H9 (cell line): Measurements from ENCODE around the gene CDKAL1. TPM values are rescaled to one million over a fixed set of nuclear protein-coding genes. Genes with fewer than 3 reads are reported as not detected.

Experiments used
- DNase-seq: peaks from one replicate; pipeline ENCODE4 v3.0.0-alpha.2; 2017
- H2AFZ ChIP-seq: one replicate; pipeline ENCODE4 v1.6.1; 2013; ENCODE audit warnings: mild to moderate bottlenecking, low read length, control low read depth, moderate library complexity
- H2AK5ac ChIP-seq: 2 replicates; pipeline ENCODE4 v1.6.1; 2013; ENCODE audit warnings: low read length, control low read depth, mixed read lengths; ENCODE audit not compliant: insufficient read length
- H2BK120ac ChIP-seq: one replicate; pipeline ENCODE4 v1.6.1; 2013; ENCODE audit warnings: low read depth, mild to moderate bottlenecking, low read length, control low read depth, inconsistent platforms; ENCODE audit not compliant: poor library complexity, severe bottlenecking
- H2BK12ac ChIP-seq: 2 replicates; pipeline ENCODE4 v1.6.1; 2013; ENCODE audit warnings: low read length, control low read depth, mixed read lengths, low read depth; ENCODE audit not compliant: insufficient read length
- H2BK15ac ChIP-seq: 2 replicates; pipeline ENCODE4 v1.6.1; 2013; ENCODE audit warnings: low read depth, low read length, control low read depth
- H2BK20ac ChIP-seq: one replicate; pipeline ENCODE4 v1.6.1; 2013; ENCODE audit warnings: low read depth, mild to moderate bottlenecking, low read length, control low read depth, inconsistent platforms; ENCODE audit not compliant: poor library complexity, severe bottlenecking
- H2BK5ac ChIP-seq: 2 replicates; pipeline ENCODE4 v1.6.1; 2013; ENCODE audit warnings: low read length, control low read depth, mixed read lengths; ENCODE audit not compliant: insufficient read length
- H3K14ac ChIP-seq: 2 replicates; pipeline ENCODE4 v1.6.1; 2013; ENCODE audit warnings: low read length, control low read depth; ENCODE audit not compliant: insufficient read depth
- H3K18ac ChIP-seq: 2 replicates; pipeline ENCODE4 v1.6.1; 2013; ENCODE audit warnings: low read depth, mild to moderate bottlenecking, mixed read lengths, low read length, control low read depth; ENCODE audit not compliant: insufficient read length
- H3K23ac ChIP-seq: 2 replicates; pipeline ENCODE4 v1.6.1; 2013; ENCODE audit warnings: low read length, control low read depth, mixed read lengths, low read depth; ENCODE audit not compliant: insufficient read length
- H3K23me2 ChIP-seq: 2 replicates; pipeline ENCODE4 v1.6.1; 2013; ENCODE audit warnings: low read depth, mild to moderate bottlenecking, mixed read lengths, low read length, control low read depth; ENCODE audit not compliant: insufficient read length, poor library complexity, severe bottlenecking
- H3K27ac ChIP-seq: 2 replicates; pipeline ENCODE4 v1.5.1; 2013; ENCODE audit warnings: low read length, control low read depth, mixed read lengths, low read depth; ENCODE audit not compliant: insufficient read length
- H3K27me3 ChIP-seq: 2 replicates; pipeline ENCODE4 v1.6.1; 2013; ENCODE audit warnings: low read length, control low read depth, inconsistent platforms; ENCODE audit not compliant: insufficient read depth
- H3K4ac ChIP-seq: 2 replicates; pipeline ENCODE4 v1.6.1; 2013; ENCODE audit warnings: low read depth, mild to moderate bottlenecking, control low read depth, inconsistent platforms, low read length, moderate library complexity
- H3K4me1 ChIP-seq: 2 replicates; pipeline ENCODE4 v1.6.1; 2013; ENCODE audit warnings: low read length, control low read depth, inconsistent platforms; ENCODE audit not compliant: insufficient read depth
- H3K4me2 ChIP-seq: 2 replicates; pipeline ENCODE4 v1.6.1; 2013; ENCODE audit warnings: low read length, control low read depth, mixed read lengths; ENCODE audit not compliant: insufficient read length, insufficient read depth
- H3K56ac ChIP-seq: 2 replicates; pipeline ENCODE4 v1.6.1; 2013; ENCODE audit warnings: low read depth, mild to moderate bottlenecking, mixed read lengths, low read length, control low read depth; ENCODE audit not compliant: insufficient read length
- H3K79me1 ChIP-seq: 2 replicates; pipeline ENCODE4 v1.6.1; 2013; ENCODE audit warnings: low read depth, mild to moderate bottlenecking, moderate library complexity, low read length, control low read depth, inconsistent platforms; ENCODE audit not compliant: insufficient read depth, poor library complexity, severe bottlenecking
- H3K79me2 ChIP-seq: 2 replicates; pipeline ENCODE4 v1.6.1; 2013; ENCODE audit warnings: low read length, control low read depth, inconsistent platforms; ENCODE audit not compliant: insufficient read depth
- H3K9ac ChIP-seq: 2 replicates; pipeline ENCODE4 v1.6.1; 2013; ENCODE audit warnings: low read length, control low read depth, mixed read lengths; ENCODE audit not compliant: insufficient read length; ENCODE audit errors: extremely low read depth
- H3K9me3 ChIP-seq: one replicate; pipeline ENCODE4 v1.6.1; 2013; ENCODE audit warnings: low read depth, low read length, inconsistent platforms; ENCODE audit not compliant: control insufficient read depth
- H3T11ph ChIP-seq: one replicate; pipeline ENCODE4 v1.6.1; 2013; ENCODE audit warnings: mild to moderate bottlenecking, low read length, control low read depth, inconsistent platforms
- H4K20me1 ChIP-seq: one replicate; pipeline ENCODE4 v1.6.1; 2013; ENCODE audit not compliant: control insufficient read depth, insufficient read length, insufficient read depth
- H4K5ac ChIP-seq: 2 replicates; pipeline ENCODE4 v1.6.1; 2013; ENCODE audit warnings: low read depth, mild to moderate bottlenecking, mixed read lengths, low read length, control low read depth; ENCODE audit not compliant: insufficient read length
- H4K8ac ChIP-seq: replicated peaks from 2 replicates; pipeline ENCODE4 v1.6.1; 2013; ENCODE audit warnings: low read length, control low read depth, mixed read lengths, low read depth; ENCODE audit not compliant: insufficient read length
- H4K91ac ChIP-seq: 2 replicates; pipeline ENCODE4 v1.6.1; 2013; ENCODE audit warnings: low read depth, mild to moderate bottlenecking, moderate library complexity, mixed read lengths, low read length, control low read depth; ENCODE audit not compliant: insufficient read length
- H3K27ac Mint-ChIP-seq, 3 experiments: 2 replicates in 2 of 3; 3 replicates in 1 of 3; pipeline ENCODE4 v1.8.0; 2020 to 2021; ENCODE audit warnings: mixed read lengths in 3 of 3, mild to moderate bottlenecking in 1 of 3, moderate library complexity in 1 of 3
- H3K27me3 Mint-ChIP-seq: 2 replicates; pipeline ENCODE4 v1.8.0; 2021; ENCODE audit warnings: low read depth, mild to moderate bottlenecking, moderate library complexity, mixed read lengths
- H3K36me3 Mint-ChIP-seq, 3 experiments: 2 replicates in 2 of 3; 3 replicates in 1 of 3; pipeline ENCODE4 v1.8.0; 2020 to 2021; ENCODE audit warnings: low read depth in 3 of 3, mixed read lengths in 3 of 3; ENCODE audit not compliant: insufficient read depth in 1 of 3
- H3K4me1 Mint-ChIP-seq, 2 experiments: 2 replicates each; pipeline ENCODE4 v1.8.0; 2020; ENCODE audit warnings: mixed read lengths in 2 of 2
- H3K4me3 Mint-ChIP-seq, 2 experiments: 2 replicates in 1 of 2; 3 replicates in 1 of 2; pipeline ENCODE4 v1.8.0; 2020 to 2021; ENCODE audit warnings: mild to moderate bottlenecking in 2 of 2, mixed read lengths in 2 of 2, moderate library complexity in 1 of 2
- H3K9me3 Mint-ChIP-seq, 2 experiments: 2 replicates in 1 of 2; 3 replicates in 1 of 2; pipeline ENCODE4 v1.8.0; 2020; ENCODE audit warnings: mild to moderate bottlenecking in 2 of 2, mixed read lengths in 2 of 2, moderate library complexity in 1 of 2
- WGBS: extraction: QIAGEN DNeasy Blood & Tissue Kit; methylation state at CpG from one replicate; pipeline ENCODE4 v1.1.7; 2013; ENCODE audit warnings: missing lambda C conversion rate, low lambda C conversion rate, mixed read lengths; ENCODE audit not compliant: insufficient read length; ENCODE audit errors: extremely low coverage; 5-methylcytosine and 5-hydroxymethylcytosine counted together
- total RNA-seq: library from RNA; stranded (reverse); gene quantifications from 2 replicates; pipeline ENCODE4 v1.2.1, GENCODE V29; 2021
- TF ChIP-seq, protein P1 (sequence below): fragments of 200-600 bp; sonication (generic); conservative IDR thresholded peaks from 3 replicates; pipeline ENCODE4 v1.8.0; 2021; ENCODE audit warnings: antibody characterized with exemption, mild to moderate bottlenecking

The CDKAL1 gene
- total RNA-seq, 1 experiment from 2014 or later: 23.0 TPM

DNA sequence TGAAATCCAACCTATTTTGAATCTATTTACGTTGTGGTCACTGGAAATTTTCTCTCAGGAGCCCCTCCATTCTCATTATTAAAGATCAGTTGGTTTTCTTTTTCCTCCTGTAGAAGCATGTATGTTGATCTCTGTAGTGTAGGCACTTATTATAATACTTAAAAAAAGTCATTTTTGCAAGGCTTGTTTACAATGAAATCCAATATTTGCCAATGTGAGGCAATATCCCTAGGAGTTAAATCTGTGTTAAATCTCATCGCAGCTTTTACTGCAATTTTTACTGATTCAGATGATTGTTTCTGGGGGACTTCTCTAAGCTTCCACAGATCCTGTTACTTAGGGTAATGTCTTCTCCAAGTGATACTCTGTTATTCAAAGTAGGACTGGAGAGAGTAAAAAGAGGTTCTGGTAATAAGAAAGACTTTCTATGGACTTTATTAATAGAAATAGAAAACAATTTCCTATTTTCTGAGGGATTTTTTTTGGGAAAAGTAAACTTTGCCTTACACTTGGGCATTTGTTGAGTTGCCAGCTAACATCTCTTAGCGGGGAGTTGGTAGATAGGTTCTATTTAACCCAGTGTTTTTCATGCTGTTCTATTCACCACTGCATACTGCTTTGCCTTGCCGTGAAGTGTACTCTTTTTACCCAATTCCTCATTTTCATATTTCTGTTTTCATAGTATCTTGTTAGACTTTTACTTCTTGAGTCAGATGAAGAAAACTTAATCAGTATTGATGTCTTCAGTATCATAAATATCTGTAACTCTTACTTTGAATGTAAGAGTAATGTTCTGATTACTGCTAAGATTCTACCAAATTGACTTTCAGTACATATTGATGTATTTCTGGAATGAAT, 48.6 kb downstream of the CDKAL1 start:
- Histone ChIP-seq H2AFZ (no peak overlapping the region), H3K9ac (no peak overlapping the region), H4K5ac (no peak overlapping the region), H2AK5ac (no peak overlapping the region), H4K20me1 (no peaks in the 10 kb centered on the region), H3K14ac (no peak overlapping the region), H2BK12ac (no peak overlapping the region), H3K23me2 (no peaks in the 10 kb centered on the region), H2BK15ac (no peak overlapping the region), H3K4ac (no peak overlapping the region), H2BK5ac (no peak overlapping the region), H3K23ac (no peak overlapping the region), H2BK120ac (no peak overlapping the region), H3K27me3 (no peaks in the 10 kb centered on the region), H3K79me1 (no peaks in the 10 kb centered on the region), H3K4me1 (peaks cover 9% of the 10 kb centered on the region), H3K56ac (no peak overlapping the region), H3K9me3 (no peaks in the 10 kb centered on the region), H3K79me2 (no peaks in the 10 kb centered on the region), H3K4me2 (peak overlapping the region; percentile 51), H3K18ac (no peak overlapping the region), H3K27ac (no peak overlapping the region), H4K8ac (no peak overlapping the region), H4K91ac (no peak overlapping the region), H2BK20ac (no peak overlapping the region), H3T11ph (no peak overlapping the region)
- WGBS: no CpG with 5 or more reads among the region's 4 CpGs
- Mint-ChIP-seq H3K4me3 (peak overlapping the region in 1 of 2 experiments; percentile 24; a peak in 2 of 5 replicates), H3K27ac (peak overlapping the region; percentile 18 to 88 (median 66); a peak in 4 of 7 replicates), H3K27me3 (peaks cover 2% of the 10 kb centered on the region; the same call in 1 of the 2 replicates), H3K4me1 (peaks cover 33 to 36% of the 10 kb centered on the region in 2 experiments), H3K9me3 (no peaks in the 10 kb centered on the region), H3K36me3 (peaks cover 0 to 13% (median 9%) of the 10 kb centered on the region in 3 experiments; a peak in 4 of 7 replicates)
- no peak for DNase-seq
- TF ChIP-seq, protein P1, sequence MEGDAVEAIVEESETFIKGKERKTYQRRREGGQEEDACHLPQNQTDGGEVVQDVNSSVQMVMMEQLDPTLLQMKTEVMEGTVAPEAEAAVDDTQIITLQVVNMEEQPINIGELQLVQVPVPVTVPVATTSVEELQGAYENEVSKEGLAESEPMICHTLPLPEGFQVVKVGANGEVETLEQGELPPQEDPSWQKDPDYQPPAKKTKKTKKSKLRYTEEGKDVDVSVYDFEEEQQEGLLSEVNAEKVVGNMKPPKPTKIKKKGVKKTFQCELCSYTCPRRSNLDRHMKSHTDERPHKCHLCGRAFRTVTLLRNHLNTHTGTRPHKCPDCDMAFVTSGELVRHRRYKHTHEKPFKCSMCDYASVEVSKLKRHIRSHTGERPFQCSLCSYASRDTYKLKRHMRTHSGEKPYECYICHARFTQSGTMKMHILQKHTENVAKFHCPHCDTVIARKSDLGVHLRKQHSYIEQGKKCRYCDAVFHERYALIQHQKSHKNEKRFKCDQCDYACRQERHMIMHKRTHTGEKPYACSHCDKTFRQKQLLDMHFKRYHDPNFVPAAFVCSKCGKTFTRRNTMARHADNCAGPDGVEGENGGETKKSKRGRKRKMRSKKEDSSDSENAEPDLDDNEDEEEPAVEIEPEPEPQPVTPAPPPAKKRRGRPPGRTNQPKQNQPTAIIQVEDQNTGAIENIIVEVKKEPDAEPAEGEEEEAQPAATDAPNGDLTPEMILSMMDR: no peak
